Fibroblast of the aortic adventitia (primary cell): ENCODE data around the gene HMX1. TPM values are rescaled to one million over a fixed set of nuclear protein-coding genes. Genes with fewer than 3 reads are reported as not detected.

Source experiments
- DNase-seq: peaks from one replicate; pipeline ENCODE4 v3.0.0-alpha.2; 2010; ENCODE audit warnings: low read depth
- H3K4me3 ChIP-seq: 2 replicates; pipeline ENCODE4 v1.5.1; 2011; ENCODE audit warnings: low read depth, mild to moderate bottlenecking, control low read depth, low read length, moderate library complexity
- total RNA-seq: library from RNA; depleted of rRNA; stranded (reverse); fragments of >200 nt; gene quantifications from 2 replicates; pipeline ENCODE4 v1.2.3, GENCODE V29; 2012; ENCODE audit warnings: low replicate concordance
- TF ChIP-seq, protein P1 (sequence below): IDR thresholded peaks from 2 replicates; pipeline ENCODE4 v1.5.1; 2011; ENCODE audit warnings: mild to moderate bottlenecking, low read length, control low read depth, inconsistent platforms; ENCODE audit not compliant: insufficient read depth

Gene HMX1
- total RNA-seq, 1 donor: not detected

DNA sequence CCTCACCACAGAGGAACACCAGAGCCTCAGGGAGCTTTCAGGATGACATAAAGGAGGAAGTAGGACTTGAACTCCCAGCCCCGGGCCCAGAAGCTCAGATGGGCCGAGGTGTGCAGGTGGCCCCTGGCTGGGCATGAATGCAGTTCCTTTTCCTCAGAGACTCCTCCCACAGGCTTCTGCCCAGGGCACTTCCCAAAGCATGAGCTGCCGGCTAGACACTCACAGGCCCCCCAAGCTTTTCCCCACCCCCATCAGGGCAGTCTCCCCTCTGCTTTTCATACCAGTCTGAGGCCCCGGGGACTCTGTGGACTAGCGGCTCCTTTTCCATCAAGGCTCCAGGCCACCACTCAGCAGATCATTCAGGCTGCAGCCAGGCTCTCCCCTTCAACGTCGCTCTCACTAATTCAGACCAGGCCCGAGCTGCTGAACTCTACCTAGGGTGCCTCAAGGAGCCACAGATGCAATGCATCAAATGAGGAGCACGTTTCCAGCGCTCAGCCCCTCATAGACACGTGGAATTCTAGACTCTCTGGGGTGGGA lies 36.9 kb downstream of the HMX1 start:
- no peak overlapping the region for H3K4me3 ChIP-seq
- TF ChIP-seq, protein P1, sequence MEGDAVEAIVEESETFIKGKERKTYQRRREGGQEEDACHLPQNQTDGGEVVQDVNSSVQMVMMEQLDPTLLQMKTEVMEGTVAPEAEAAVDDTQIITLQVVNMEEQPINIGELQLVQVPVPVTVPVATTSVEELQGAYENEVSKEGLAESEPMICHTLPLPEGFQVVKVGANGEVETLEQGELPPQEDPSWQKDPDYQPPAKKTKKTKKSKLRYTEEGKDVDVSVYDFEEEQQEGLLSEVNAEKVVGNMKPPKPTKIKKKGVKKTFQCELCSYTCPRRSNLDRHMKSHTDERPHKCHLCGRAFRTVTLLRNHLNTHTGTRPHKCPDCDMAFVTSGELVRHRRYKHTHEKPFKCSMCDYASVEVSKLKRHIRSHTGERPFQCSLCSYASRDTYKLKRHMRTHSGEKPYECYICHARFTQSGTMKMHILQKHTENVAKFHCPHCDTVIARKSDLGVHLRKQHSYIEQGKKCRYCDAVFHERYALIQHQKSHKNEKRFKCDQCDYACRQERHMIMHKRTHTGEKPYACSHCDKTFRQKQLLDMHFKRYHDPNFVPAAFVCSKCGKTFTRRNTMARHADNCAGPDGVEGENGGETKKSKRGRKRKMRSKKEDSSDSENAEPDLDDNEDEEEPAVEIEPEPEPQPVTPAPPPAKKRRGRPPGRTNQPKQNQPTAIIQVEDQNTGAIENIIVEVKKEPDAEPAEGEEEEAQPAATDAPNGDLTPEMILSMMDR: no peak
- DNase-seq: no peak

DNA sequence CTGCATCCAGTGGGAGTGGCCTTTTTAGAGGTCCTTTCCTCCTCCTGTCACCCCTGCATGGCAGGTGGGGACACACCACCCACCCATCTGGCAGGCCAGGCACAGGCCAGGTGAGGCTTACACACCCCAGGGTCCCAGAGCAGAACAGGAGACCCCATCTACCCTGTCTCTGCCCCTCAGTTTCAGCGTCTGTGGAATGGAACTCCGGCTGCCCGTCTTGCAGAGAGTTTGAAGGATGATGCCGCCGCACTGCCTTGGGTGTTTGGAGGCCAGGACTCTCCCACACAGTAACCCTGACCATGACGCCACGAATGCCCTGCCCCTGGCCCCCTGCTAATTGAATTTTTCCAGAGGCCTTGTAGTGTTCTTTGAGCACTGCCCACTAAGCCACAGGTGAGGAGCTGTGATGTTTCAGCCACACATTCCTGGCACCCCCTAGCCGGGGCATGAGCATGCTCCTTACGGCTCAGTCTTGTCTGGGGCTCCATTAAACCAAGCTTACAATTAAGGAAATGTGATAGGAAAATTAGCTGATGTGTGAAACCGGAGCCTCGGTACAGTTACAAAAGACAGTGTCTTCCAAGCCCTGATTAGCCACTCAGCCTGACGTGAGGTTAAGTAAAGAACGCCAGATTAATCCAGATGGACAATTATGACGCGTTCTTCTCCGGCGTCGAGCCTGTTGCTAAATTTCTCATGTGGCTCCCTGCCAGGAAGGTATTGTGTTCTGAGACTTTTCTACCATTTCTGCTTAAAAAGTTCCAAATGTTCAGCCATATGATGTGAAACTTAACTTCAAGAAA lies 39.3 kb downstream of the HMX1 start:
- TF ChIP-seq, protein P1: no peak
- no peak overlapping the region for H3K4me3 ChIP-seq
- no peak for DNase-seq

DNA sequence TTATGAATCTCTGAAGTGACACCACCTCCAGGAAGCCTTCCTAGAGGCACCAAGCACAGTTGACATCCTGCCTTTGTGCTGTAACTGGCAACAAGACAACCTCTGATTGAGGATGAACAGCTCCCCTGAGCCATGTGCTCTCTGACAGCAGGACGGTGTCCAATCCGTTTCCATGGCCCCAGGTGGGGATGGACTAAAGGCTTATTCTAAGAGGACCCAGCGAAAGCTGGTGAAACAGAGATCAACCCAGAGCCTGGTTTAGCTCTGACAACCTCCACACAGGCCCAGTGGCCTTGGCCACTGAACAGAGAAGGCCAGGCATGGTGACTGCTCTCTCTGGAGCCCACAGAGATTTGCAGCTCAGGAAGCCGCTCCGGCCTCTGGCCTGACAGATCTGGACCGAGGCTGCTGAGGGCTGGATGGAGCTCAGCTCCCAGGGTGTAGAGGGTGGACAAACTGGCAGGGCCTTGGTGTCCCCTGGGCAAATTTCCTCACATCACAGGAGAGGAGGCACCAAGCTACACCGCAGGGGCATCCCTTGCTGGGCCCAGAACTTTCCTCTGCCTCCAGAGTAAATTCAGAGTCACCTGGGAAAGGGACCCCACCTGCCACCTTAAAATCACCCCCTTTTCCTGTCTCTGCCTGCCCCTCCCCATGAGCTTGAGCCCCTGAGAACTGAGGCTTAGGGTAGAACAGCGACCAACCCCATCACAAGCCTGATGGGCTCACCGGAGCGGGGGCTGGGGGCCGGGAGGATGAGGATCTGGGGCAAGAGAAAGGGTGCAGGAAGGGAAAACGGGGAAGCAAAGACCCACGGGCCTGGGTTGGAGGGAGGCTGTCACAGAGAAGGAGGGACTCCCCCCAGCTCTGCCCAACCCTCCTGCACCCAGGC lies 40.2 kb downstream of the HMX1 start:
- TF ChIP-seq, protein P1: no peak
- DNase-seq: no peak
- H3K4me3 ChIP-seq: no peak overlapping the region

DNA sequence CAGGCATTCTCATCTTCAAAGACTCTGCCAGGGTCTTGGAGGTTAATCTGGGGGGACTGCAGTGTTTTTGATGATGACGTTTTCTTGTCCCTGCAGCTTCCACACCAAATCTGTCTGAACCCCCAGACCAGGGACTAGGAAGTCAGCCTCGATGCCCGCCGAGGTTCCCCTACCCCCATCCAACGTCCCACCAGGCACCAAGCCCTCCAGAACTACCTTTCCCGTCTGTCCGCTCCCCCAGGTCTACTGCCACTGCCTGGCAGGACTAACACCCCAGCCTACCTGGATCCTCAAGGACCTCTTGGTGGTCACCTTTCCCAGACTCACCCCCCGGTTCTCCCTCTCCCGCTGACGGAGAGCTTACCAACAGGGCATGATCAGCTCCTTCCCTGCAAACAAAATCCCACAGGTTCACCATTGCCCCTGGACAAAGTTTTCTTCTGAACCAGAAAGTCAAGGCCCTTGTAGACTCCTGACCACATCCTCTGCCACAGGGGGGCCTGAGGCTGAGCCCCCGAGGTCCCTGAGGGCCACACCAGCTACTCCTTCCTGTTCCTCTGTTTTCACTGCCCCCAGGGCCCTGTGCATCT lies 40.9 kb downstream of the HMX1 start:
- TF ChIP-seq, protein P1: no peak
- DNase-seq: no peak

DNA sequence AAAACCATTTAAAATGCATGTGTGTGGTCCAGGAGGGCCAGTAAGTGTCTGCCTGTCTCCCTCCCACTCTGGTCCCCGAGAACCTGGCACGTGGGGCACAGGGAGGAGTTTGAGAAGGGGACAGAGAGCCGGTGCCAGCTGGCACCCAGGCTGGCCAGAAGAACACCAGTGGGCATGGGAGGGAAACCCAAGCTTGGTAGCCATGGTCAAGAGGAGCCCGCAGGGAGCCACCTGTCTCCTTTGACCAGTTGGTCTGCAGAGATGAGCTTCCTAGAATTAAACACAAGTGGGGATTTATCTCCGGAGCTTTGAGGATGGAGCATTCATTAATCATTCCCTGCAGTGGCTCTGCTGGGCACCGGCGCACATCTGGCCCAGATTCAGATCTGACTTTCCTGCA lies 41.6 kb downstream of the HMX1 start:
- TF ChIP-seq, protein P1: no peak
- DNase-seq: no peak

More for the DNA sequence above, 40.9 kb downstream of the HMX1 start:
- H3K4me3 ChIP-seq: no peak overlapping the region

DNA sequence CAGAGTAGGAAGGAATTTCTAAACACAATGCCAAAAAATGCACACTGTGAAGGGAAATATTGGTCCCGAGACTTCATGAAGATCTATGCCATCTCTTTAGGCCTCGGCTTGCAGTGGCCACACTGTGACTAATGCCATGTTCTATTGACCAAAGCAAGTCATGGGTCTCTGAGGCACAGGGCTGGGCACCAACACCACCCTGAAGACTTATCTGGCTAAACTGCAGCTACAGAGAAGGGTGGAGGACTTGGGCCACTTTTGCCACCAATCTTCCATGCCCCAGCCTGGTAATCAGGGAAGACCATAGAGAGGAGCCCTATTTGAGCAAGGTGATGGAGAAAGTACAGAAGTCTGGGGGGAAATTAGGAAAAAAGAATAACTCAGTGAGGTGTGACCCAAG lies 42.1 kb downstream of the HMX1 start:
- no peak for DNase-seq
- H3K4me3 ChIP-seq: no peak overlapping the region
- TF ChIP-seq, protein P1: no peak

More for the DNA sequence above, 41.6 kb downstream of the HMX1 start:
- no peak overlapping the region for H3K4me3 ChIP-seq
